Gastroesophageal sphincter (tissue), 4 donors: Measurements from ENCODE around the gene L3MBTL4. TPM values are rescaled to one million over a fixed set of nuclear protein-coding genes. Genes with fewer than 3 reads are reported as not detected.

ENCODE experiments used
- ATAC-seq: fragments of 150-250 bp; one replicate; pipeline ENCODE4 v1.9.1; 2016; ENCODE audit warnings: mild to moderate bottlenecking, moderate library complexity
- H3K27ac ChIP-seq, 4 donors: fragments of 200-600 bp; sonication (generic) in 3 of 4; 1 replicate in 3 of 4; 2 replicates in 1 of 4; pipeline ENCODE4 v1.5.1; 2016 to 2019
- H3K27me3 ChIP-seq: fragments of 200-600 bp; sonication (generic); one replicate; pipeline ENCODE4 v1.5.1; 2019
- H3K36me3 ChIP-seq, 2 donors: fragments of 200-600 bp; sonication (generic); one replicate each; pipeline ENCODE4 v1.5.1; 2019; ENCODE audit warnings: control low read depth in 1 of 2
- H3K4me1 ChIP-seq, 3 donors: fragments of 200-600 bp; sonication (generic); 1 replicate in 2 of 3; 2 replicates in 1 of 3; pipeline ENCODE4 v1.5.1; 2016 to 2019; ENCODE audit warnings: control low read depth in 2 of 3
- H3K4me3 ChIP-seq, 2 donors: fragments of 200-600 bp; sonication (generic); one replicate each; pipeline ENCODE4 v1.5.1; 2019; ENCODE audit warnings: mild to moderate bottlenecking in 1 of 2, moderate library complexity in 1 of 2
- H3K9me3 ChIP-seq, 3 donors: fragments of 200-600 bp; sonication (generic); one replicate each; pipeline ENCODE4 v1.5.1; 2017 to 2019; ENCODE audit warnings: control low read depth in 2 of 3
- CTCF ChIP-seq, 4 experiments: fragments of 200-600 bp in 2 of 4; fragments of 450-650 bp in 2 of 4; sonication (generic) in 1 of 4; IDR thresholded peaks; one replicate each; pipeline ENCODE4 v1.5.1; 2017 to 2019; ENCODE audit warnings: antibody characterized with exemption in 4 of 4, mild to moderate bottlenecking in 2 of 4, moderate library complexity in 2 of 4
- EP300 ChIP-seq: sonication (generic); formaldehyde crosslinking; IDR thresholded peaks from one replicate; pipeline ENCODE4 v1.6.1; 2017; ENCODE audit warnings: antibody characterized with exemption, mild to moderate bottlenecking
- POLR2A ChIP-seq, 2 donors: fragments of 450-650 bp; IDR thresholded peaks; one replicate each; pipeline ENCODE4 v1.6.1; 2017; ENCODE audit warnings: antibody characterized with exemption in 2 of 2, mild to moderate bottlenecking in 2 of 2, moderate library complexity in 1 of 2
- POLR2AphosphoS5 ChIP-seq: sonication (generic); formaldehyde crosslinking; IDR thresholded peaks from one replicate; pipeline ENCODE4 v1.6.1; 2017; ENCODE audit warnings: antibody characterized with exemption
- WGBS, 2 donors: methylation state at CpG; one replicate each; pipeline ENCODE4 v1.1.5; 2018; ENCODE audit warnings: low coverage in 1 of 2; 5-methylcytosine and 5-hydroxymethylcytosine counted together
- total RNA-seq, 4 donors: library from RNA; depleted of rRNA; stranded (reverse); fragments of >200 nt; gene quantifications; one replicate each; pipeline ENCODE4 v1.1.0, GENCODE V29; 2016

L3MBTL4 gene
- total RNA-seq, 4 donors from 2014 or later = 0.46 to 8.1 (median 4.9) TPM

GRCh38 chr18:6156446-6156845 lies 258.3 kb downstream of the L3MBTL4 start:
- H3K36me3 ChIP-seq = no peaks in the 10 kb centered on the region
- H3K27me3 ChIP-seq = no peaks in the 10 kb centered on the region
- no peak for ATAC-seq
- TF ChIP-seq POLR2A (IDR thresholded peaks at IDR 0.05) (no peak), CTCF (IDR thresholded peaks at IDR 0.05) (no peak), POLR2AphosphoS5 (no peak), EP300 (no peak)
- H3K27ac ChIP-seq = no peak overlapping the region
- H3K4me1 ChIP-seq = no peaks in the 10 kb centered on the region
- H3K4me3 ChIP-seq = no peak overlapping the region
- WGBS, 2 donors = 64 to 77% methylated on average over 6 of the region's 6 CpGs
- peaks cover 0 to 8% (median 0%) of the 10 kb centered on the region in 3 donors for H3K9me3 ChIP-seq

GRCh38 chr18:6155707-6156106 lies 259.0 kb downstream of the L3MBTL4 start:
- no peaks in the 10 kb centered on the region for H3K27me3 ChIP-seq
- H3K27ac ChIP-seq = no peak overlapping the region
- H3K4me3 ChIP-seq = no peak overlapping the region
- 71 to 79% methylated on average over 2 of the region's 2 CpGs for WGBS, 2 donors
- TF ChIP-seq CTCF (IDR thresholded peaks at IDR 0.05) = no peak
- TF ChIP-seq POLR2AphosphoS5 = no peak
- TF ChIP-seq EP300 = no peak
- TF ChIP-seq POLR2A (IDR thresholded peaks at IDR 0.05) = no peak
- peaks cover 0 to 8% (median 0%) of the 10 kb centered on the region in 3 donors for H3K9me3 ChIP-seq
- no peaks in the 10 kb centered on the region for H3K36me3 ChIP-seq
- no peaks in the 10 kb centered on the region for H3K4me1 ChIP-seq
- no peak for ATAC-seq

DNA sequence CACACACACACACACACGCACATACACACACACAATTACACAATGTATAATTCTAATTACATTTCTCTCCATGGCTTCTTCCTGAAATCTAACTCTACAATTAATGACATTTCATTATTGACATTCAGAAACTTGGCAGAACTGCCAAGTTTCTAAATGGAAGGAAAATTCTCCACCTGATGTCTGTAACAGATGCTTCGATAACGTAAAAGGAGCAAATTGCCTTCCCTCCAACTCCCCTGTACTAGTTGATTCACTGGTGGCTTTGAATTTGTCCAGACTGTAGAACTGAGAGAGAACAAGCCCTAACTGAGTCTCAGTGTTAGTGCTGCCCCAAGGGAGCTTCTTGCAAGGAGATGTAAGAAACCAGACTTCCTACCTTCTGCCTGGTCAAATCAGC lies 264.3 kb downstream of the L3MBTL4 start:
- Histone ChIP-seq H3K27me3 (no peaks in the 10 kb centered on the region), H3K9me3 (peaks cover 0 to 8% (median 0%) of the 10 kb centered on the region in 3 donors), H3K4me1 (peaks cover 0 to 8% (median 0%) of the 10 kb centered on the region in 3 donors), H3K36me3 (no peaks in the 10 kb centered on the region), H3K4me3 (no peak overlapping the region), H3K27ac (no peak overlapping the region)
- TF ChIP-seq POLR2AphosphoS5 (no peak), POLR2A (IDR thresholded peaks at IDR 0.05) (no peak), CTCF (IDR thresholded peaks at IDR 0.05) (no peak), EP300 (no peak)
- ATAC-seq = no peak
- WGBS, 2 donors = 65 to 67% methylated on average over 3 of the region's 3 CpGs

DNA sequence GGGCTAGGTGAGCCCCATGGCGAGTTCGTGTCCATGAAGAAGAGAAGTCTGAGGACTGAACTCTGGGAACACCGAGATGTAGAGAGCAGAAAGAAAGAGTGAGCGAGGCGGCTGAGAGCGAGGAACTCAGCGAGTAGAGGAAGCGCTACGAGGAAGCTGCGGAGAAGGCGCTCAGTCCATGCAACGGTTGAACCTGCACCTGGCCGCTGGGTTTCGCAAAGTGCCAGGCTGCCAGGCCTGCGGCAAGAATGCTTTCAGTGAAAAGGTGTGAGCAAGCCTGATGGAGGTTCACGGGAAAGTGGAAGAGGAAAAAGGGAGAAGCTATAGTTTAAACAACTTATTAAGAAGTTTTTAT lies 268.4 kb downstream of the L3MBTL4 start:
- H3K4me3 ChIP-seq = no peak overlapping the region
- TF ChIP-seq POLR2A (IDR thresholded peaks at IDR 0.05) (no peak), POLR2AphosphoS5 (no peak), EP300 (no peak), CTCF (IDR thresholded peaks at IDR 0.05) (no peak)
- H3K27ac ChIP-seq = no peak overlapping the region
- no peaks in the 10 kb centered on the region for H3K9me3 ChIP-seq
- H3K27me3 ChIP-seq = no peaks in the 10 kb centered on the region
- H3K4me1 ChIP-seq = peaks cover 0 to 9% (median 0%) of the 10 kb centered on the region in 3 donors
- no peaks in the 10 kb centered on the region for H3K36me3 ChIP-seq
- ATAC-seq = no peak
- WGBS, 2 donors = 86 to 87% methylated on average over 1 to 5 of the region's 16 CpGs

- no peaks in the 10 kb centered on the region for H3K36me3 ChIP-seq
- no peaks in the 10 kb centered on the region for H3K9me3 ChIP-seq
- 46 to 47% methylated on average over 9 to 10 of the region's 18 CpGs for WGBS, 2 donors
- H3K27me3 ChIP-seq = no peaks in the 10 kb centered on the region
- H3K4me3 ChIP-seq = no peak overlapping the region
- TF ChIP-seq CTCF (IDR thresholded peaks at IDR 0.05) (no peak), EP300 (no peak), POLR2AphosphoS5 (no peak), POLR2A (IDR thresholded peaks at IDR 0.05) (no peak)
- H3K27ac ChIP-seq = peak overlapping the region in 1 of 4 donors; percentile 19
- H3K4me1 ChIP-seq = peaks cover 0 to 9% (median 0%) of the 10 kb centered on the region in 3 donors
- peak; percentile 31 for ATAC-seq
Measured at GRCh38 chr18:6145645-6146306, 268.9 kb downstream of the L3MBTL4 start.
